H9 (cell line): ENCODE results near the gene DDX46. TPM values are rescaled to one million over a fixed set of nuclear protein-coding genes. Genes with fewer than 3 reads are reported as not detected.
A peak's percentile ranks its signal among the peaks of the same experiment; 100 is the strongest.

Experiments used
- DNase-seq: peaks from one replicate; pipeline ENCODE4 v3.0.0-alpha.2; 2017
- H2AFZ ChIP-seq: one replicate; pipeline ENCODE4 v1.6.1; 2013; ENCODE audit warnings: mild to moderate bottlenecking, low read length, control low read depth, moderate library complexity
- H2AK5ac ChIP-seq: 2 replicates; pipeline ENCODE4 v1.6.1; 2013; ENCODE audit warnings: low read length, control low read depth, mixed read lengths; ENCODE audit not compliant: insufficient read length
- H2BK120ac ChIP-seq: one replicate; pipeline ENCODE4 v1.6.1; 2013; ENCODE audit warnings: low read depth, mild to moderate bottlenecking, low read length, control low read depth, inconsistent platforms; ENCODE audit not compliant: poor library complexity, severe bottlenecking
- H2BK12ac ChIP-seq: 2 replicates; pipeline ENCODE4 v1.6.1; 2013; ENCODE audit warnings: low read length, control low read depth, mixed read lengths, low read depth; ENCODE audit not compliant: insufficient read length
- H2BK15ac ChIP-seq: 2 replicates; pipeline ENCODE4 v1.6.1; 2013; ENCODE audit warnings: low read depth, low read length, control low read depth
- H2BK20ac ChIP-seq: one replicate; pipeline ENCODE4 v1.6.1; 2013; ENCODE audit warnings: low read depth, mild to moderate bottlenecking, low read length, control low read depth, inconsistent platforms; ENCODE audit not compliant: poor library complexity, severe bottlenecking
- H2BK5ac ChIP-seq: 2 replicates; pipeline ENCODE4 v1.6.1; 2013; ENCODE audit warnings: low read length, control low read depth, mixed read lengths; ENCODE audit not compliant: insufficient read length
- H3K14ac ChIP-seq: 2 replicates; pipeline ENCODE4 v1.6.1; 2013; ENCODE audit warnings: low read length, control low read depth; ENCODE audit not compliant: insufficient read depth
- H3K18ac ChIP-seq: 2 replicates; pipeline ENCODE4 v1.6.1; 2013; ENCODE audit warnings: low read depth, mild to moderate bottlenecking, mixed read lengths, low read length, control low read depth; ENCODE audit not compliant: insufficient read length
- H3K23ac ChIP-seq: 2 replicates; pipeline ENCODE4 v1.6.1; 2013; ENCODE audit warnings: low read length, control low read depth, mixed read lengths, low read depth; ENCODE audit not compliant: insufficient read length
- H3K23me2 ChIP-seq: 2 replicates; pipeline ENCODE4 v1.6.1; 2013; ENCODE audit warnings: low read depth, mild to moderate bottlenecking, mixed read lengths, low read length, control low read depth; ENCODE audit not compliant: insufficient read length, poor library complexity, severe bottlenecking
- H3K27ac ChIP-seq: 2 replicates; pipeline ENCODE4 v1.5.1; 2013; ENCODE audit warnings: low read length, control low read depth, mixed read lengths, low read depth; ENCODE audit not compliant: insufficient read length
- H3K27me3 ChIP-seq: 2 replicates; pipeline ENCODE4 v1.6.1; 2013; ENCODE audit warnings: low read length, control low read depth, inconsistent platforms; ENCODE audit not compliant: insufficient read depth
- H3K4ac ChIP-seq: 2 replicates; pipeline ENCODE4 v1.6.1; 2013; ENCODE audit warnings: low read depth, mild to moderate bottlenecking, control low read depth, inconsistent platforms, low read length, moderate library complexity
- H3K4me1 ChIP-seq: 2 replicates; pipeline ENCODE4 v1.6.1; 2013; ENCODE audit warnings: low read length, control low read depth, inconsistent platforms; ENCODE audit not compliant: insufficient read depth
- H3K4me2 ChIP-seq: 2 replicates; pipeline ENCODE4 v1.6.1; 2013; ENCODE audit warnings: low read length, control low read depth, mixed read lengths; ENCODE audit not compliant: insufficient read length, insufficient read depth
- H3K56ac ChIP-seq: 2 replicates; pipeline ENCODE4 v1.6.1; 2013; ENCODE audit warnings: low read depth, mild to moderate bottlenecking, mixed read lengths, low read length, control low read depth; ENCODE audit not compliant: insufficient read length
- H3K79me1 ChIP-seq: 2 replicates; pipeline ENCODE4 v1.6.1; 2013; ENCODE audit warnings: low read depth, mild to moderate bottlenecking, moderate library complexity, low read length, control low read depth, inconsistent platforms; ENCODE audit not compliant: insufficient read depth, poor library complexity, severe bottlenecking
- H3K79me2 ChIP-seq: 2 replicates; pipeline ENCODE4 v1.6.1; 2013; ENCODE audit warnings: low read length, control low read depth, inconsistent platforms; ENCODE audit not compliant: insufficient read depth
- H3K9ac ChIP-seq: 2 replicates; pipeline ENCODE4 v1.6.1; 2013; ENCODE audit warnings: low read length, control low read depth, mixed read lengths; ENCODE audit not compliant: insufficient read length; ENCODE audit errors: extremely low read depth
- H3K9me3 ChIP-seq: one replicate; pipeline ENCODE4 v1.6.1; 2013; ENCODE audit warnings: low read depth, low read length, inconsistent platforms; ENCODE audit not compliant: control insufficient read depth
- H3T11ph ChIP-seq: one replicate; pipeline ENCODE4 v1.6.1; 2013; ENCODE audit warnings: mild to moderate bottlenecking, low read length, control low read depth, inconsistent platforms
- H4K20me1 ChIP-seq: one replicate; pipeline ENCODE4 v1.6.1; 2013; ENCODE audit not compliant: control insufficient read depth, insufficient read length, insufficient read depth
- H4K5ac ChIP-seq: 2 replicates; pipeline ENCODE4 v1.6.1; 2013; ENCODE audit warnings: low read depth, mild to moderate bottlenecking, mixed read lengths, low read length, control low read depth; ENCODE audit not compliant: insufficient read length
- H4K8ac ChIP-seq: replicated peaks from 2 replicates; pipeline ENCODE4 v1.6.1; 2013; ENCODE audit warnings: low read length, control low read depth, mixed read lengths, low read depth; ENCODE audit not compliant: insufficient read length
- H4K91ac ChIP-seq: 2 replicates; pipeline ENCODE4 v1.6.1; 2013; ENCODE audit warnings: low read depth, mild to moderate bottlenecking, moderate library complexity, mixed read lengths, low read length, control low read depth; ENCODE audit not compliant: insufficient read length
- H3K27ac Mint-ChIP-seq, 3 experiments: 2 replicates in 2 of 3; 3 replicates in 1 of 3; pipeline ENCODE4 v1.8.0; 2020 to 2021; ENCODE audit warnings: mixed read lengths in 3 of 3, mild to moderate bottlenecking in 1 of 3, moderate library complexity in 1 of 3
- H3K27me3 Mint-ChIP-seq: 2 replicates; pipeline ENCODE4 v1.8.0; 2021; ENCODE audit warnings: low read depth, mild to moderate bottlenecking, moderate library complexity, mixed read lengths
- H3K36me3 Mint-ChIP-seq, 3 experiments: 2 replicates in 2 of 3; 3 replicates in 1 of 3; pipeline ENCODE4 v1.8.0; 2020 to 2021; ENCODE audit warnings: low read depth in 3 of 3, mixed read lengths in 3 of 3; ENCODE audit not compliant: insufficient read depth in 1 of 3
- H3K4me1 Mint-ChIP-seq, 2 experiments: 2 replicates each; pipeline ENCODE4 v1.8.0; 2020; ENCODE audit warnings: mixed read lengths in 2 of 2
- H3K4me3 Mint-ChIP-seq, 2 experiments: 2 replicates in 1 of 2; 3 replicates in 1 of 2; pipeline ENCODE4 v1.8.0; 2020 to 2021; ENCODE audit warnings: mild to moderate bottlenecking in 2 of 2, mixed read lengths in 2 of 2, moderate library complexity in 1 of 2
- H3K9me3 Mint-ChIP-seq, 2 experiments: 2 replicates in 1 of 2; 3 replicates in 1 of 2; pipeline ENCODE4 v1.8.0; 2020; ENCODE audit warnings: mild to moderate bottlenecking in 2 of 2, mixed read lengths in 2 of 2, moderate library complexity in 1 of 2
- WGBS: extraction: QIAGEN DNeasy Blood & Tissue Kit; methylation state at CpG from one replicate; pipeline ENCODE4 v1.1.7; 2013; ENCODE audit warnings: missing lambda C conversion rate, low lambda C conversion rate, mixed read lengths; ENCODE audit not compliant: insufficient read length; ENCODE audit errors: extremely low coverage; 5-methylcytosine and 5-hydroxymethylcytosine counted together
- total RNA-seq: library from RNA; stranded (reverse); gene quantifications from 2 replicates; pipeline ENCODE4 v1.2.1, GENCODE V29; 2021
- TF ChIP-seq, protein P1 (sequence below): fragments of 200-600 bp; sonication (generic); conservative IDR thresholded peaks from 3 replicates; pipeline ENCODE4 v1.8.0; 2021; ENCODE audit warnings: antibody characterized with exemption, mild to moderate bottlenecking

Gene DDX46
- total RNA-seq, 1 experiment from 2014 or later = 90.3 TPM

DNA sequence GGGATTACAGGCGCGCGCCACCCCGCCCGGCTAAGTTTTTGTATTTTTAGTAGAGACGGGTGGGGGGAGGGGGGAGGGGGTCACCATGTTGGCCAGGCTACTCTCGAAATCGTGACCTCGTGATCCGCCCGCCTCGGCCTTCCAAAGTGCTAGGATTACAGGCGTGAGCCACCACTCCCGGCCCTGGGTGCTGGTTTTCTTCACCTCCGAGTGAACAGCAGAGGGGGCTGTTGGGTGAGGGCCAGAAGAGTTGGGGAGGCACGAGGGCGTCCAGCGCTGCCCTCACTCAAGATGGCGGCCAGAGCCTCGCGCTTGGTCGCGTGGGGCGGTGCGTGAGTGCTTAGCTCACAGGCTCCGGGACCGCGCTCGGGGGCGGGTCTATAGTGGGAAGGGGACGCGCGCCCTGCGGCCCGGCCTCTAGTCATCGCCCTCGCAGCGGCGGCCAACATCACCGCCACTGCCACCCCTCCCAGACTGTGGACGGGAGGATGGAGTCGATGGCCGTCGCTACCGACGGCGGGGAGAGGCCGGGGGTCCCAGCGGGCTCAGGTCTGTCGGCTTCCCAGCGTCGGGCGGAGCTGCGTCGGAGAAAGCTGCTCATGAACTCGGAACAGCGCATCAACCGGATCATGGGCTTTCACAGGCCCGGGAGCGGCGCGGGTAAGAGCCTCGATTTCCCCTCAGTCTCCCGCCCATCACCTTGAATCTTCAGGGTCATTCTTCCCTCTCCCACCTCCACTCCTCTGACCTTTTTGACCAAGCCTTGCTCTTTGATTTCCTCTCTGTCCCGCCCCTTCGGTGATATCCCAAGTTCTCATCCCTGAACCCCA, 20.2 kb upstream of the DDX46 start, which contains the start of gene CAMLG:
Gene CAMLG (plus strand): TSS at position 416 of the 830 bp plus-strand sequence. CDS start 73 bp downstream, at position 489.
- peaks cover 14 to 18% of the 10 kb centered on the region in 2 experiments for H3K4me1 Mint-ChIP-seq
- WGBS = no CpG with 5 or more reads among the region's 66 CpGs
- no peak within 1 kb of the TSS for H2BK120ac ChIP-seq
- no peaks in the 10 kb centered on the region for H3K27me3 Mint-ChIP-seq
- H2BK12ac ChIP-seq = no peak within 1 kb of the TSS
- H3K4ac ChIP-seq = no peak within 1 kb of the TSS; the same call in 1 of the 2 replicates
- peaks cover 2% of the 10 kb centered on the region; the same call in 1 of the 2 replicates for H3K79me2 ChIP-seq
- H3K79me1 ChIP-seq = peaks cover 4% of the 10 kb centered on the region
- H3K27ac Mint-ChIP-seq = peak within 1 kb of the TSS; percentile 95 to 99 (median 99)
- peak within 1 kb of the TSS; percentile 32 for H4K91ac ChIP-seq
- TF ChIP-seq, protein P1, sequence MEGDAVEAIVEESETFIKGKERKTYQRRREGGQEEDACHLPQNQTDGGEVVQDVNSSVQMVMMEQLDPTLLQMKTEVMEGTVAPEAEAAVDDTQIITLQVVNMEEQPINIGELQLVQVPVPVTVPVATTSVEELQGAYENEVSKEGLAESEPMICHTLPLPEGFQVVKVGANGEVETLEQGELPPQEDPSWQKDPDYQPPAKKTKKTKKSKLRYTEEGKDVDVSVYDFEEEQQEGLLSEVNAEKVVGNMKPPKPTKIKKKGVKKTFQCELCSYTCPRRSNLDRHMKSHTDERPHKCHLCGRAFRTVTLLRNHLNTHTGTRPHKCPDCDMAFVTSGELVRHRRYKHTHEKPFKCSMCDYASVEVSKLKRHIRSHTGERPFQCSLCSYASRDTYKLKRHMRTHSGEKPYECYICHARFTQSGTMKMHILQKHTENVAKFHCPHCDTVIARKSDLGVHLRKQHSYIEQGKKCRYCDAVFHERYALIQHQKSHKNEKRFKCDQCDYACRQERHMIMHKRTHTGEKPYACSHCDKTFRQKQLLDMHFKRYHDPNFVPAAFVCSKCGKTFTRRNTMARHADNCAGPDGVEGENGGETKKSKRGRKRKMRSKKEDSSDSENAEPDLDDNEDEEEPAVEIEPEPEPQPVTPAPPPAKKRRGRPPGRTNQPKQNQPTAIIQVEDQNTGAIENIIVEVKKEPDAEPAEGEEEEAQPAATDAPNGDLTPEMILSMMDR = peak; percentile 87
- H3K4me2 ChIP-seq = peak within 1 kb of the TSS; percentile 89
- DNase-seq = peak; percentile 99
- H3K14ac ChIP-seq = peak within 1 kb of the TSS; percentile 99
- no peaks in the 10 kb centered on the region for H4K20me1 ChIP-seq
- peak within 1 kb of the TSS; percentile 98 for H3K9ac ChIP-seq
- no peaks in the 10 kb centered on the region for H3K9me3 ChIP-seq
- H3K4me3 Mint-ChIP-seq = peak within 1 kb of the TSS; percentile 93 to 96
- peak within 1 kb of the TSS; percentile 98 for H2AFZ ChIP-seq
- H3K4me1 ChIP-seq = no peaks in the 10 kb centered on the region
- no peaks in the 10 kb centered on the region for H3K27me3 ChIP-seq
- peak within 1 kb of the TSS; percentile 34 for H4K5ac ChIP-seq
- no peak within 1 kb of the TSS for H3T11ph ChIP-seq
- no peak within 1 kb of the TSS for H3K23ac ChIP-seq
- peak within 1 kb of the TSS; percentile 57 for H3K27ac ChIP-seq
- H3K9me3 Mint-ChIP-seq = no peaks in the 10 kb centered on the region
- H4K8ac ChIP-seq = no peak within 1 kb of the TSS
- H3K36me3 Mint-ChIP-seq = peaks cover 10 to 18% (median 12%) of the 10 kb centered on the region in 3 experiments; a peak in 5 of 7 replicates
- no peak within 1 kb of the TSS for H2AK5ac ChIP-seq
- H3K18ac ChIP-seq = peak within 1 kb of the TSS; percentile 98
- H2BK20ac ChIP-seq = no peak within 1 kb of the TSS
- no peak within 1 kb of the TSS for H3K56ac ChIP-seq
- peaks cover 7% of the 10 kb centered on the region for H3K23me2 ChIP-seq
- no peak within 1 kb of the TSS for H2BK15ac ChIP-seq
- peak within 1 kb of the TSS; percentile 80 for H2BK5ac ChIP-seq
